Neural cell (in vitro differentiated cells): ENCODE data around the gene CLASP2.

Source experiments
- EZH2 ChIP-seq: fragments of 200-600, 300-800 bp; shearing (Covaris generic), sonication (generic); IDR thresholded peaks from 2 replicates; pipeline ENCODE4 v1.6.1; 2014; ENCODE audit warnings: antibody characterized with exemption, low read length, borderline replicate concordance, mild to moderate bottlenecking; ENCODE audit not compliant: insufficient read depth, poor library complexity, severe bottlenecking
- POLR2AphosphoS5 ChIP-seq: IDR thresholded peaks from 2 replicates; pipeline ENCODE4 v1.6.1; 2012

DNA sequence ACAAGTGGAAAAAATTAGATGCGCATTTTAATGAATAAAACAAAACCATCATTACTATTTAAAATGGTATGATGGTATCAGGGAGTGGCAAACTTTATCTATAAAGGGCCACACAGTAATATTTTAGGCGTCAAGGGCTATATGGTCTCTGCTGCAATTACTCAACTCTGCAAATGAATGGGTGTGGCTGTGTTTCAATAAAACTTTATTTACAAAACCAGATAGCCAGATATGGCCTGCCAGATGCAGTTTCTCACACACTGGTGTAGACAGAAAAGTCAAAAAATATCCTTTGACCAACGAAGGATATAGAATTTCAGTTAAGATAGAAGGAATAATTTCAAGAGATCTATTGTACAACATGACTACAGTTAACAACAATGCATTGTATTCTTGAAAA is 83.8 kb downstream of the CLASP2 start:
- TF ChIP-seq POLR2AphosphoS5 (no peak), EZH2 (no peak)
